OCI-LY1 (cell line): ENCODE measurements around the gene MBNL2.

Experiments used
- CTCF ChIP-seq: fragments of 200-600 bp; sonication (generic), shearing (Covaris generic); IDR thresholded peaks from 2 replicates; pipeline ENCODE4 v1.5.1; 2017; ENCODE audit warnings: mild to moderate bottlenecking, antibody characterized with exemption, low read length, moderate library complexity, mixed read lengths
- EZH2 ChIP-seq: fragments of 200-600 bp; sonication (generic), shearing (Covaris generic); IDR thresholded peaks from 2 replicates; pipeline ENCODE4 v1.8.0; 2017; ENCODE audit warnings: borderline replicate concordance, mixed run types, mild to moderate bottlenecking, antibody characterized with exemption, low read length, moderate library complexity, mixed read lengths

- TF ChIP-seq CTCF: no peak
- TF ChIP-seq EZH2: no peak
These were observed 169.9 kb downstream of the MBNL2 start for GRCh38 chr13:97392020-97392419.
